K562 treated with DMSO at 1 percent for 12 hours (cell line): ENCODE data around the gene TMEM184B. TPM values are rescaled to one million over a fixed set of nuclear protein-coding genes. Genes with fewer than 3 reads are reported as not detected.

Experiments used
- total RNA-seq: library from RNA; unstranded; fragments of 300-600 nt; gene quantifications from 2 replicates; pipeline ENCODE4 v1.2.3, GENCODE V29; 2022; ENCODE audit not compliant: insufficient read depth

The TMEM184B gene
- total RNA-seq, result 15.5 and 35.8 TPM in 2 replicates

GRCh38 chr22:38272373-38273134 lies at the start of gene TMEM184B:
TMEM184B (minus strand) TSS chr22:38273010; CDS start chr22:38247961, 25,049 bp downstream.

DNA sequence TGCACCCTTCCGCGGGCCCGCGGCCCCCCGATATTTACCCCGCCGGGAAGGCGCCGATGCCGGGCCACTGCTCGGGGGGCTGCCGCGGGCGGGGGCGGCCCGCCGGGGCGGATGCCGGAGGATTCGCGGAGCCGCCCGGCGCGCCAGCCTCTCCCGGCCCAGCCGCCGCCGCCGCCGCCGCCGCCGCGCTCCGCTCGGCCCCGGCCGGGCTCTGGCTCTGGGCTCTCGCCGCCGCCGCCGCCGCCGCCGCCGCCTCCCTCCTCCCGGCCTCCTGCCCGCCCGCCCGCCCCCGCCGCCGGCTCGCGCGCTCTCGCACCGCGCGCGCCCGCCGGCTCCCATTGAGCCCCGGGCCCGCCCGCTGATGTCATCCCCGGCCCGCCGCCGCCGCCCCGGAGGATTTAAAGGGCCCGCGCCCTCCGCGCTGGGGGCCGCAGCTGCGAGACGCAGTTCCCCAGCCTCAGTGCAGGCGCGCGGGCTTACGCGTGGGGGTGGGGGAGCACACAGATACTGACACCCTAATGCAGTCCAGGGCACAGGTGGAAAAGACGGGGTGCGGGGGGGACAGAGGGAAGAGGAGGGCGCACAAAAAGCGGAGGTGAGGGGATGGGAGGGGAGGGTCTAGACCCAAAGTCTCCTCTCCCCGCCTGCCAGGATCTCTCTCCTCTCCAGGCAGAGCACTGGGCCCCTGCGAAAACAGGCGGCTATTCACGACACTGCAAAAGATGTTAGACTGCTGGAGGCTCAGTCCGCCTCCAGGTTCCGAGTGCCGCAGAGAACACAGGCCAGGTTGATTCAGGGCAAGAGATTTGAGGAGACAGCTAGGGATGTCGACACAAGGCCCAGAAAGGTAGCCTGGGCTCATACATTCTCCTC lies 44.5 kb upstream of the TMEM184B start, which contains the start of gene CSNK1E:
TSS of gene CSNK1E (minus strand) at position 312 of the 873 bp plus-strand sequence. CDS start 3,276 bp downstream, outside the sequence.

DNA sequence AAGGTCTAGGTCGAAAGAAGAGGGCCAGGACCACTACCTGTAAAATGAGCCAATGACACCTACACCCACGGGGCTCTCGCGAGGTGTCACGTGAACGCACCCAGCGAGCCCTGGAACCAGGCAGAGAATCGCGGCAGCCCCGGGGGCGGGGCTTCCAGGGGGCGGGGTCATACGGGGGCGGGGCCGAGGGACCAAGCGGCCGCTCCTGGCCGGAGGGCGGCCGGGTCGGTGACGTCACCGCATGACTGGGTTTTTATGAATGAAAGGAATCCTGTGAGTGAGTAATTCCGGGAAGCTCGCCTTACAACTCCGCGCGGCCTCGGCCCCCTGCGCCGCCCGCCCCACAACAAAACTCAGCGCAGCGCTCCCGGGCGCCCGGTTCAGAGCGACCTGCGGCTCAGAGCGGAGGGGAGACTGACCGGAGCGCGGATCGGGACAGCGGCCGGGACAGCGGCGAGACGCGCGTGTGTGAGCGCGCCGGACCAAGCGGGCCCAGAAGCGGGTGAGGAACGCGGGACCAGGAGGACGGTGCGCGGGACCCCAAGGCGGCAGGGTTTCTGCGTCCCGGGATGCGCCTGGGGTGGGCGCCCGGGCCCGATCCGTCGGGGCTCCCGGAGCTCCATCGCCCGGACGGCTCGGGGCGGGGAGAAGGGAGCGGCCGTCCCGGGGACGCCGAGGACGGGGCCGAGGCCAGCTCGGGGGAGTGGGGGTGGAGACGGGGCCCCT lies 70.9 kb downstream of the TMEM184B start, which contains the start of gene MAFF:
TSS of gene MAFF (plus strand) at position 284 of the 726 bp plus-strand sequence. CDS start 11,860 bp downstream, outside the sequence.

DNA sequence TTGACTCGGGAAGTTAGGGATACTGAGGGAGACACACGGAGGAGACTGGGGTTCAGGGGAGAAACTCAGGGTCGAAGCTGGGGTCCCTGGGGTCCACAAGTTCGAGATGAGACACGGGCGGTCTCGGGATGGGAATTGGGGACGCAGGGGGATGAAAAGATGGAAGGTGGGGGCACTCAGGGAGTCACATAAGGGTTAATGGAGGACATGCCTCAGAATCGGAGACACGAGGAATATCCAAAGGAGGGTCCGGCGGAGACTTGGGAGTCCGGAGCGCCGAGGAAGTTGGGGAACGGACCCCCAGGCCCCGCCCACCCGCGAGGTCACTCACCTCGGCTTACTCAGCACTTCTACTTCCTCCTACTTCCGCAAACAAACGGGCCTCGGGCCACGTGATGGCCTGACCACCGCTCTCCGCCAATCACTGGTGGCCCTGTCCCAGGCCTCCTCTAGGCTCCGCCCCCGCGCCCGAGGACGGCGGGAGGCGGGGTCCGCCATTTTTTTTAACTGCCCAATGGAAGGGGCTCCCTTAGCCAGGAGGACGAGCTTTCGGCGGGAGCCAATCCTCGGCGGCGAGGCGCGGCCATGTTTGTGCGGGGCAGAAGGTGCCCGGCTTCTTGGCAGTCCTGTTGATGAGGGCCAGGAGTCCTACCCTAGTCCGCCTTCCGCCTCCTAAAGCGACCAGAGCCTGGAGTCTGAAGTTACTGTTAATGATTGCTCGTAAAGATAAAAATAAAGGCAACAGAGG lies 91.2 kb downstream of the TMEM184B start, which contains the start of gene PLA2G6:
TSS of gene PLA2G6 (minus strand) at position 378 of the 748 bp plus-strand sequence. CDS start 12,404 bp downstream, outside the sequence.

Other genes with a start within 250 kb of the TMEM184B start
- 9.9 and 14.3 TPM in 2 replicates for gene PICK1, start 215.6 kb downstream of the TMEM184B start, total RNA-seq
- gene SLC16A8, start 188.8 kb downstream of the TMEM184B start, total RNA-seq, result not detected in 2 replicates
- gene BAIAP2L2, start 162.3 kb downstream of the TMEM184B start, total RNA-seq, result not detected in 2 replicates
- 1.5 and 17.6 TPM in 2 replicates for gene PLA2G6, start 91.2 kb downstream of the TMEM184B start, total RNA-seq
- gene MAFF, start 71.0 kb downstream of the TMEM184B start, total RNA-seq, result 8.2 and 10.7 TPM in 2 replicates
- 42.5 and 72.0 TPM in 2 replicates for gene CSNK1E, start 44.4 kb upstream of the TMEM184B start, total RNA-seq
- not detected in 2 replicates for gene KCNJ4, start 182.2 kb upstream of the TMEM184B start, total RNA-seq
- 14.8 and 27.3 TPM in 2 replicates for gene KDELR3, start 195.1 kb upstream of the TMEM184B start, total RNA-seq
- 37.4 and 199 TPM in 2 replicates for gene DDX17, start 233.3 kb upstream of the TMEM184B start, total RNA-seq